Progenitor cell of endocrine pancreas (in vitro differentiated cells): ENCODE results near the gene CCND1. TPM values are rescaled to one million over a fixed set of nuclear protein-coding genes. Genes with fewer than 3 reads are reported as not detected.

Experiments
- DNase-seq: peaks from one replicate; pipeline ENCODE4 v3.0.0; 2021; ENCODE audit warnings: low spot score; ENCODE audit not compliant: unreplicated experiment
- H3K27ac Mint-ChIP-seq: 2 replicates; pipeline ENCODE4 v1.8.0; 2021; ENCODE audit warnings: mild to moderate bottlenecking, moderate library complexity, mixed read lengths
- H3K27me3 Mint-ChIP-seq: 2 replicates; pipeline ENCODE4 v1.8.0; 2021; ENCODE audit warnings: mixed read lengths
- H3K36me3 Mint-ChIP-seq: 2 replicates; pipeline ENCODE4 v1.8.0; 2022; ENCODE audit warnings: mixed read lengths; ENCODE audit not compliant: insufficient read depth
- H3K4me1 Mint-ChIP-seq: 2 replicates; pipeline ENCODE4 v1.8.0; 2021; ENCODE audit warnings: low read depth, mixed read lengths
- H3K4me3 Mint-ChIP-seq: 2 replicates; pipeline ENCODE4 v1.8.0; 2021; ENCODE audit warnings: low read depth, mild to moderate bottlenecking, moderate library complexity, mixed read lengths
- H3K9me3 Mint-ChIP-seq: 2 replicates; pipeline ENCODE4 v1.8.0; 2021; ENCODE audit warnings: low read depth, mixed read lengths
- CTCF ChIP-seq: fragments of 200-600 bp; sonication (generic); IDR thresholded peaks from one replicate; pipeline ENCODE4 v1.5.0; 2021; ENCODE audit warnings: antibody characterized with exemption, mild to moderate bottlenecking; ENCODE audit not compliant: unreplicated experiment
- total RNA-seq: library from RNA; stranded (reverse); gene quantifications from 2 replicates; pipeline ENCODE4 v1.2.1, GENCODE V29; 2021

CCND1 gene
- total RNA-seq, 1 donor from 2014 or later: 437 TPM

GRCh38 chr11:69697469-69697843, 56.5 kb downstream of the CCND1 start:
- Mint-ChIP-seq H3K27me3 (peaks cover 10% of the 10 kb centered on the region), H3K27ac (no peak overlapping the region), H3K9me3 (peaks cover under 1% of the 10 kb centered on the region), H3K4me3 (no peak overlapping the region), H3K4me1 (peaks cover 9% of the 10 kb centered on the region), H3K36me3 (no peaks in the 10 kb centered on the region)
- TF ChIP-seq CTCF: no peak
- DNase-seq: no peak

DNA sequence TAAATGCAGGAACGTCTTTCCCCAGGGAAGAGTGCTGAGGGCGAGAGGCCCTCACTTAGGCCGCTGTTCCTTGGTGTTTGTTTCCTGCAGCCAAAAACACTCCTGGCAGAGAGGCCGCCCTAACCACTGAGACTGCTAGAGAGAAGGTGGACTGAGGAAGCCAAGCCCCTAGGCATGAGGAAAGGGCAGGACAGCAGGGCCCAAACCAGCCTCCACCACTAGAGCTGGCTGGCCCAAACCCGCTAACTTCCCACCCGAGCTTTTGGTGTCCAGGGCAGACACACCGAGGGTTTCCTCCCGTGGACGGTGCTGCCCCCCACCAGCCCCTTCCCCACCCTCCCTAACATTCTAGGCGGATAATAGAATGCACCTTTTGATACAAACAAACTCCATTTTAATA, 56.9 kb downstream of the CCND1 start:
- Mint-ChIP-seq H3K36me3 (no peaks in the 10 kb centered on the region), H3K27me3 (peaks cover 14% of the 10 kb centered on the region), H3K4me3 (no peak overlapping the region), H3K4me1 (peaks cover 9% of the 10 kb centered on the region), H3K27ac (no peak overlapping the region), H3K9me3 (no peaks in the 10 kb centered on the region)
- DNase-seq: no peak
- no peak for TF ChIP-seq CTCF

- no peak for DNase-seq
- Mint-ChIP-seq H3K27ac (no peak overlapping the region), H3K4me1 (peaks cover 10% of the 10 kb centered on the region), H3K27me3 (peaks cover 19% of the 10 kb centered on the region), H3K9me3 (no peaks in the 10 kb centered on the region), H3K4me3 (no peak overlapping the region), H3K36me3 (no peaks in the 10 kb centered on the region)
- no peak for TF ChIP-seq CTCF
Measured at GRCh38 chr11:69698362-69698761, 57.4 kb downstream of the CCND1 start.

DNA sequence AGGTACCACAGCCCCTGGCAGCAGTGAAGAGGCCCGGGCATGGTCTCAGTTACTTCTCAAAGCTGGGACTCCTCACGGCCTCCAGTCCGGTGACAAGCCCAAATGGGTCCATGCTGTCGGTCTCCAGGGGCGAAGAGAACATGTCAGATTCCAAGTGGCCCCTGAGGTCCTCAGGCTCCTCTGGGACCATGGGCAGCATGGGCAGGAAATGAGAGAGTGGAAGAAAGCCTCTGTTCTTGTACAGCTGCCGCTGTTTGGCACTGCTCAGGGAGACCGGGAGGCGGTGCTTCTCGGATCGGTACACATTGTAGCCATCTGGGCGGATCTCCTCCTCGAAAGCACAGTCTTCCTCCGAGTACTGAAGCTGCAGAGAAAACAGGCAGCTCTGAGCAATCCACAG, 58.3 kb downstream of the CCND1 start:
- H3K9me3 Mint-ChIP-seq: no peaks in the 10 kb centered on the region
- H3K4me1 Mint-ChIP-seq: peaks cover 10% of the 10 kb centered on the region
- no peak overlapping the region for H3K4me3 Mint-ChIP-seq
- H3K36me3 Mint-ChIP-seq: no peaks in the 10 kb centered on the region
- peaks cover 19% of the 10 kb centered on the region for H3K27me3 Mint-ChIP-seq
- TF ChIP-seq CTCF: no peak
- H3K27ac Mint-ChIP-seq: no peak overlapping the region
- no peak for DNase-seq

DNA sequence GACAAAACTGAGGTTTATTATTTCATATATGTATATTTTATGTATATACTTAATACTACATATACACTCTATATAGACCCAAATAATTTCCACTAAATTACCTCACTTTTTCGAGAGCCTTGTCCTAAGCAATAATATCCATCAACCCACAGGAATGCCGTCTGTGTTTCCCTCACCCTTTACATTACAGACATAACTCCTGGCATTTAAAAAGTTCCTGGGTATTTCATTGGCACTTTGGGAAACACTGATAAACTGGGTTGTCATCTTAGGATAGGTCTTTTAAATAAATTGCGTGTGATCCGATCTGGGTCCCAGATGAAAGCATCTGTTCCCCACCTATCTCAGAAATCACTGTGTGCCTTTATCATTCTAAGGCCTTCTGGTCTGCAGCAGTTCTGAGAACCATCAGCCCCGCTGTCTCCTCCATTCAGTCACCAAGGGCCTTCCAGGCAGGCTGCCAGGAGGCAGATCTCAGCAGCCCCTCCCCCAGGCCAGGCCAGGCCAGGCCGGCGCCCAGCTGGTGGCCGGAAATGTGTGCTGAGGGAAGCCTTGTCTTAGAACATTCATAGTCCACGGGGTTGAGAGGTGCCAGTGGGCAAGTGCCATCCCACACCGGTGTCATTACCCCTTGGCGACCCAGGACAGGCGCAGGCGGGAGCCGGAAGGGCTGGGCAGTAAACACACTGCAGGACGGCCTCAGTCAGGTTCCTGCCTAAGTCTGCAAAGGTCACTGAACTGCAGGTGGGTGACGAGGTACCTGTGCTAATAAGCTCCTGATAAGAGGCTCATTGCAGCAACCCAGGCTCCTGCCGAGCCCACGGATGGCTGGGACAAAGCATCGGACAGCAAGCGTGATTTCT, 59.6 kb downstream of the CCND1 start:
- peak overlapping the region; percentile 91 for H3K27ac Mint-ChIP-seq
- H3K4me3 Mint-ChIP-seq: no peak overlapping the region
- peaks cover 12% of the 10 kb centered on the region for H3K4me1 Mint-ChIP-seq

More for the DNA sequence above, 59.6 kb downstream of the CCND1 start:
- Mint-ChIP-seq H3K9me3 (no peaks in the 10 kb centered on the region), H3K36me3 (no peaks in the 10 kb centered on the region), H3K27me3 (peaks cover 31% of the 10 kb centered on the region)
- no peak for TF ChIP-seq CTCF
- no peak for DNase-seq
